SK-N-MC (cell line): Measurements from ENCODE around the gene DUSP7.

Experiments
- EZH2 ChIP-seq: fragments of 200-600 bp; sonication (generic); IDR thresholded peaks from one replicate; pipeline ENCODE4 v1.6.1; 2017; ENCODE audit warnings: antibody characterized with exemption
- POLR2AphosphoS5 ChIP-seq: IDR thresholded peaks from 2 replicates; pipeline ENCODE4 v1.6.1; 2012; ENCODE audit warnings: mild to moderate bottlenecking, low read depth, low read length, borderline replicate concordance

DNA sequence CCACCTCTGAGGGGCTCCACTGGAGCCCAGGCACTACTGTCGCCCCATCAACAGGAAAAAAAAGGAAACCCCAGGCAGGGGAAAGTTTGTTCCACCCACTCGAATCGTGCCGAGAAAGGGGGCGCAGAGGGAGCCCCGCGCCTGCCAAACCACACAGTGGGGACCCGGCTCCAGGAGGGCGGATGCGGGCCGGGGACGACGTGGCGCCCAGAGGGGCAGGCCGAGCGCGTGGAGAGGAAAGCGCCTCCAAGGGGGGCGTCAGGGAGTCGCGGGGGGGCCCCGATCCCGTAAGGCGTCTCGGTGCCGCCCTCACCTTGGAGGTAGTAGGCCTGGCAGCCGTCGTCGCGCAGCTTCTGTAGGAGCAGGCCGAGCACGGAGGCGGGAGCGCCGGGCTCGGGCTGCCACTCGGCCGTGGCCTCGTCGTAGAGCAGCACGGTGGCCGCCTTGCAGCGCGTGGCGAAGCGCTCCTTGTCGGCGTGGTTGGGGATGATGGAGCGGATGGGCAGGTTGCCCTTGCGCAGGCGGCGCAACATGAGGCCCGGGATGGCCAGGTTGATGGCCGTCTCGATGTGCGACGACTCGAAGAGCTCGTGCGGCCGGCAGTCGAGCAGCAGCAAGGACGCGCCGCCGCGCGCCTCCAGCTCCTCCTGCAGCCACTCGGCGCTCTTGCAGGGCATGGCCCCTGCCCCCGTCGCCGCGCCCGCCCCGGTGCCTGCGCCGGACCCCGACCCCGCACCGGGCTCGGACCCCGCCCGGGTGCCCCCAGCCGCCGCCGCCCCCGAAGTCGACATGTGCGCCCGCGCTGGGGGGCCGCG is 627 bp downstream of the DUSP7 start:
- TF ChIP-seq EZH2 (no peak), POLR2AphosphoS5 (peak; percentile 11; the same call in 1 of the 2 replicates)
